K562 (cell line): ENCODE data around the gene FASTKD1.

Experiments used
- GABPB1 ChIP-seq: sonication (generic); formaldehyde crosslinking; IDR thresholded peaks from 2 replicates; pipeline ENCODE4 v1.8.0; 2022; ENCODE audit warnings: mild to moderate bottlenecking, missing genetic modification reagents
- ZNF282 ChIP-seq: sonication (generic); formaldehyde crosslinking; IDR thresholded peaks from 2 replicates; pipeline ENCODE4 v1.8.1; 2023; ENCODE audit warnings: missing genetic modification reagents
- TF ChIP-seq, protein P1 (sequence below): sonication (generic); formaldehyde crosslinking; IDR thresholded peaks from 2 replicates; pipeline ENCODE4 v1.8.1; 2022; ENCODE audit warnings: missing genetic modification reagents

DNA sequence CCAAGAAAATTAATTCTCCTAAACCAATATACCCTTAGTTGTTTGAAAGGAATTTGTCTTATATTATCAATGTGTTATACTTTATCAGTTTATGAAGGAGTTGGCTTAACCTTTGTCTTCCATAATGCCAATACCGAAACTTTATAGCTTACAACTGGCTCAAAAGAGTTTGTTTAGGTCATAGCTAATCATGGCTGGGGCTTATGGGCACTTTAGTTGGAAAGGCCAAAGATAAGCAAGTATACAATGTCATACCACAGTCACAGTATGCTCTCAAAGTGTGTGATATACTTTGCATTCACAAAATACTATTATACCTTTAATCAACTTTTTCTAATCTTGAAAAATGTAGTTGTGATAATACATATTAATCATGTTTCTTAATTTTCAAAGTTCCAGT is 61.8 kb downstream of the FASTKD1 start:
- TF ChIP-seq, protein P1, sequence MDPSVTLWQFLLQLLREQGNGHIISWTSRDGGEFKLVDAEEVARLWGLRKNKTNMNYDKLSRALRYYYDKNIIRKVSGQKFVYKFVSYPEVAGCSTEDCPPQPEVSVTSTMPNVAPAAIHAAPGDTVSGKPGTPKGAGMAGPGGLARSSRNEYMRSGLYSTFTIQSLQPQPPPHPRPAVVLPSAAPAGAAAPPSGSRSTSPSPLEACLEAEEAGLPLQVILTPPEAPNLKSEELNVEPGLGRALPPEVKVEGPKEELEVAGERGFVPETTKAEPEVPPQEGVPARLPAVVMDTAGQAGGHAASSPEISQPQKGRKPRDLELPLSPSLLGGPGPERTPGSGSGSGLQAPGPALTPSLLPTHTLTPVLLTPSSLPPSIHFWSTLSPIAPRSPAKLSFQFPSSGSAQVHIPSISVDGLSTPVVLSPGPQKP (CRISPR knock-in tag): no peak
- TF ChIP-seq ZNF282 (CRISPR knock-in tag) (no peak), GABPB1 (CRISPR knock-in tag) (no peak)
